ENCODE results near the gene RRAS2.

DNA sequence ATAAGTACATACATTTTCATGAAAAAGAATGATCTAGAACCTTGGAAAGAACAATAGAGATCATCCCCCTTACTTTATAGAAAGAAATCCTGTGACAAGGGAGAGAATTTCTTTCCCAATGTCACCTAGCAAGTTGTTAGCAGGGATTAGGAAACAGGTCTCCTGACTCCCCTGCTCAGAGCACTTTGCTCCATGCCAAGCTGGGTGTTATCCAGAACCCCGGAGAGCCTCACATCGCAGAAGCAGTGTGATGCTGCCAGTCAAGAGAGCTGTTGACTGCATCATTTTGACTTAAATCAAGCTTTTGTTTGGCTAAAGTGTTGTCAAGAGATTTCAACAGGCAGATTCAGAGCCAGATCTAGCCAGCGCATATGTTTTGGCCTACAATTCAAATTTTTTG lies 3.6 kb upstream of the RRAS2 start:
- TF ChIP-seq CTCF (IDR thresholded peaks at IDR 0.05), result no peak
- no peak for TF ChIP-seq POLR2A (IDR thresholded peaks at IDR 0.05)

Data from adrenal gland (tissue), 5 donors.